Fibroblast of mammary gland (primary cell): Measurements from ENCODE around the gene ZNF664.

ENCODE experiments used
- DNase-seq: peaks from one replicate; pipeline ENCODE4 v3.0.0-alpha.2; 2010; ENCODE audit warnings: low read depth
- H3K4me3 ChIP-seq: 2 replicates; pipeline ENCODE4 v1.5.1; 2011; ENCODE audit warnings: low read depth, mild to moderate bottlenecking, low read length, moderate library complexity; ENCODE audit not compliant: control insufficient read depth
- TF ChIP-seq, protein P1 (sequence below): conservative IDR thresholded peaks from 2 replicates; pipeline ENCODE4 v1.5.1; 2011; ENCODE audit warnings: low read depth, low read length, inconsistent platforms; ENCODE audit not compliant: control insufficient read depth, insufficient read depth

ZNF664 gene

GRCh38 chr12:123972457-123973401 lies at the start of gene ZNF664, which contains the start of gene CCDC92:
Gene ZNF664 (plus strand): TSS chr12:123973215. CDS start chr12:124012145, 38,930 bp downstream.
Gene CCDC92 (minus strand): TSS chr12:123972831. CDS start chr12:123944305, 28,526 bp downstream.
- DNase-seq, result peak; percentile 82
- H3K4me3 ChIP-seq, result peak within 1 kb of the TSS; percentile 64
- TF ChIP-seq, protein P1, sequence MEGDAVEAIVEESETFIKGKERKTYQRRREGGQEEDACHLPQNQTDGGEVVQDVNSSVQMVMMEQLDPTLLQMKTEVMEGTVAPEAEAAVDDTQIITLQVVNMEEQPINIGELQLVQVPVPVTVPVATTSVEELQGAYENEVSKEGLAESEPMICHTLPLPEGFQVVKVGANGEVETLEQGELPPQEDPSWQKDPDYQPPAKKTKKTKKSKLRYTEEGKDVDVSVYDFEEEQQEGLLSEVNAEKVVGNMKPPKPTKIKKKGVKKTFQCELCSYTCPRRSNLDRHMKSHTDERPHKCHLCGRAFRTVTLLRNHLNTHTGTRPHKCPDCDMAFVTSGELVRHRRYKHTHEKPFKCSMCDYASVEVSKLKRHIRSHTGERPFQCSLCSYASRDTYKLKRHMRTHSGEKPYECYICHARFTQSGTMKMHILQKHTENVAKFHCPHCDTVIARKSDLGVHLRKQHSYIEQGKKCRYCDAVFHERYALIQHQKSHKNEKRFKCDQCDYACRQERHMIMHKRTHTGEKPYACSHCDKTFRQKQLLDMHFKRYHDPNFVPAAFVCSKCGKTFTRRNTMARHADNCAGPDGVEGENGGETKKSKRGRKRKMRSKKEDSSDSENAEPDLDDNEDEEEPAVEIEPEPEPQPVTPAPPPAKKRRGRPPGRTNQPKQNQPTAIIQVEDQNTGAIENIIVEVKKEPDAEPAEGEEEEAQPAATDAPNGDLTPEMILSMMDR, result no peak

GRCh38 chr12:123923927-123924326 lies 49.1 kb upstream of the ZNF664 start:
- TF ChIP-seq, protein P1, result no peak
- no peak for DNase-seq
- H3K4me3 ChIP-seq, result no peak overlapping the region

- no peak for DNase-seq
- TF ChIP-seq, protein P1, result no peak
- H3K4me3 ChIP-seq, result no peak overlapping the region
Observed at GRCh38 chr12:123924539-123924938, 48.5 kb upstream of the ZNF664 start.

DNA sequence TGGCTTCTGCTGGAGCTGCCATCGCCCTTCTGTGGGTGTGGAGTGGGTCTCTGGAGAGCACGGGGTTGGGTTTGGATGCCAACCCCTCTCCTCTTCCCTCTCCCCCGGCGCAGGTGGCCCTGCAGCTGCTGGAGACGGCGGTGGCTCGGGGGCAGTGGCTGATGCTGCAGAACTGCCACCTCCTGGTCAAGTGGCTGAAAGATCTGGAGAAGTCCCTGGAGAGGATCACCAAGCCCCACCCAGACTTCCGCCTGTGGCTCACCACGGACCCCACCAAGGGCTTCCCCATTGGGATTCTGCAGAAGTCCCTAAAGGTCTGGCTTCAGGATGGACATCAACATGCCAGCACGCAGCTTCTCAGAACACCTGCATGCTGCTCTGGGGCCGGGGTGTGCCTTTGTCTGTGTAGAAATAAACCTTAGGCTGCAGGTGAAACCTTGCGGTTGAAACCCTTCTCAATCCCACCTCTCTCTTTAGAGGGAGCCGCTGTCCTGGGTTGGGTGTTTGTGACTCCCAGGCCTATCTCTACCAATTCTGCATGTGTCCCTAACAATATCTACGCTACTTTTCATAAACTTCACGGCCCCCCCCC lies 44.6 kb upstream of the ZNF664 start:
- H3K4me3 ChIP-seq, result no peak overlapping the region
- no peak for DNase-seq
- TF ChIP-seq, protein P1, result no peak

DNA sequence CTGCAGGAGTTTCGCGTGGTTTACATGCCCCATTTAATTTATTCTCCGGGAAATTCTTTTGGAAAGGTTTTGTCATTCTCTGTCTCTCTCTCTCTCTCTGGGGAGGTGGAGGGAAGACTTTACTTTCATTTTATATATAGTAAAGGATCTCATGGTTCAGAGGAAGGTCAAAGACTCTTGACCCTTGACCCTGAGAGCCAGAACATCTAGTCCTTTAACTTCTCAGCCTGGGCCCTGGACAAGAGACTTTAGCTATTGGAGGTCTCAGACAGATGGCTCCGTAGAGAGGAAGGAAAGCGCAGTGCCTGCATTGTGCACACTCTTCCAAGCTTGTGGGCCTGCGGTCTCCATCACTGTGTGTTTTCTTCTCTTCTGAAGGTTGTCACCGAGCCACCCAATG lies 44.1 kb upstream of the ZNF664 start:
- TF ChIP-seq, protein P1, result no peak
- H3K4me3 ChIP-seq, result no peak overlapping the region
- no peak for DNase-seq

DNA sequence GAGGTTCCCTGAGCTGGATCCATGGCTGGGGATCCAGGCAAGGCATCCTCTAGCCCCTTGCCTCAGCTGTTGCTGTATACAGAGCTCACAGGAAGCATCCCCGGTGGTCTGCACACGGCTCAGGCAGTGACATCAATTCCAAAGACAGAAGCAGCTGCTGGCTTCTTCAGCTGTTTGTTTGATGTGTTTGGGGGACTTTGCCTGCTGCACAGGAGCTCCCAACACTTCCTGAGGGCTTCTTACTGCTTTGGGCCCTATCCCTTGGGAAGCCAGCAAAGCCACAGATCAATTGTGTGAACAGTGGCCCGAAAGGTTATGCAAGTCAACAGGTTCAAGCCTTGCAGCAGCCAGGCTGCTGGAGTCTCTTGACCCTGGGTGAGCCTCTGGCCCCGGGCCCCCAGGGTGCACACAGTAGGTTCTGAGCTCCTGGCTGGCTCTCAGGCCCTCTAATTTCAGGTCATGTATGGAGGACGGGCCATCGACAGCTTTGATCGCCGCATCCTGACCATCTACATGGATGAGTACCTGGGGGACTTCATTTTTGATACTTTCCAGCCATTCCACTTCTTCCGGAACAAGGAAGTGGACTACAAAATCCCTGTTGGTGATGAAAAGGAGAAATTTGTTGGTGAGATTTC lies 43.0 kb upstream of the ZNF664 start:
- DNase-seq, result no peak
- no peak overlapping the region for H3K4me3 ChIP-seq
- TF ChIP-seq, protein P1, result no peak
